ENCODE data around the gene AFF3.

DNA sequence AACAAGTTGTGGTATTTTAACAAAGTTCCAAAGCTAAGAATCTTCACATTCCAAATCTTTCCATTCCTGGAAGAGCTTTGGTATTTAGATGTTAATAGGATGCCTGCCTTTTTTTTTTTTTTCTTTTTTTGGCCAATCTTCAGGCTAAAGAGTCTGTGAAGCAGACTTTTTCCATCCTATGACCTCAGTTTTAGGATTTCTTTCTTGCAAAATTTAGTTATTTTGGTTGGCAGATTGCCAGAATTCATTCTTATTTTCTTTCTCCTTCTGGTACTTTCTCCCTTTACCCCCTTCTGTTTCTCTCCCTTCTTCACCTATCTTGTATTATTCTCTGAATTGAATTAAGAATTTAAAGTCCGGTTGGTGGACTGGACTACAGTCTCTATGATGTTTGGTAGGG, 434.8 kb downstream of the AFF3 start:
- TF ChIP-seq LEF1 (IDR thresholded peaks at IDR 0.05; ENCODE audit: borderline replicate concordance) (no peak), SUZ12 (IDR thresholded peaks at IDR 0.05) (no peak), SP1 (IDR thresholded peaks at IDR 0.05) (no peak), HDGF (IDR thresholded peaks at IDR 0.05; ENCODE audit: borderline replicate concordance) (no peak), ARNT (IDR thresholded peaks at IDR 0.05) (no peak), ZNF384 (IDR thresholded peaks at IDR 0.05) (no peak), FOXA1 (IDR thresholded peaks at IDR 0.05) (no peak)
- TF ChIP-seq, protein P1, sequence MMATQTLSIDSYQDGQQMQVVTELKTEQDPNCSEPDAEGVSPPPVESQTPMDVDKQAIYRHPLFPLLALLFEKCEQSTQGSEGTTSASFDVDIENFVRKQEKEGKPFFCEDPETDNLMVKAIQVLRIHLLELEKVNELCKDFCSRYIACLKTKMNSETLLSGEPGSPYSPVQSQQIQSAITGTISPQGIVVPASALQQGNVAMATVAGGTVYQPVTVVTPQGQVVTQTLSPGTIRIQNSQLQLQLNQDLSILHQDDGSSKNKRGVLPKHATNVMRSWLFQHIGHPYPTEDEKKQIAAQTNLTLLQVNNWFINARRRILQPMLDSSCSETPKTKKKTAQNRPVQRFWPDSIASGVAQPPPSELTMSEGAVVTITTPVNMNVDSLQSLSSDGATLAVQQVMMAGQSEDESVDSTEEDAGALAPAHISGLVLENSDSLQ (IDR thresholded peaks at IDR 0.05), result no peak

Data from HEK293T (cell line).